ENCODE measurements around the gene FRMD3.

FRMD3 gene

GRCh38 chr9:83339435-83339834 lies 198.8 kb downstream of the FRMD3 start:
- DNase-seq: no peak

GRCh38 chr9:83336706-83337105 lies 201.5 kb downstream of the FRMD3 start:
- no peak for DNase-seq

- DNase-seq: peak in 47 of 51 donors; percentile 4 to 79 (median 43)
Observed at GRCh38 chr9:83334320-83334719, 203.9 kb downstream of the FRMD3 start.

GRCh38 chr9:83330207-83331196 lies 207.7 kb downstream of the FRMD3 start:
- no peak for DNase-seq

- DNase-seq: no peak
Observed at GRCh38 chr9:83327750-83328622, 210.2 kb downstream of the FRMD3 start.

- no peak for DNase-seq
Observed at GRCh38 chr9:83327323-83327722, 210.9 kb downstream of the FRMD3 start.

GRCh38 chr9:83323148-83323547 lies 215.1 kb downstream of the FRMD3 start:
- no peak for DNase-seq

- DNase-seq: no peak
Observed at GRCh38 chr9:83322438-83322837, 215.8 kb downstream of the FRMD3 start.

- no peak for DNase-seq
Observed at GRCh38 chr9:83317244-83317643, 221.0 kb downstream of the FRMD3 start.

- no peak for DNase-seq
Observed at GRCh38 chr9:83315649-83316048, 222.6 kb downstream of the FRMD3 start.

GRCh38 chr9:83313781-83314180 lies 224.4 kb downstream of the FRMD3 start:
- no peak for DNase-seq

- DNase-seq: no peak
Observed at GRCh38 chr9:83312537-83312936, 225.7 kb downstream of the FRMD3 start.

GRCh38 chr9:83307066-83307724 lies 231.0 kb downstream of the FRMD3 start:
- DNase-seq: no peak

- DNase-seq: peak in 44 of 51 donors; percentile 6 to 86 (median 62)
Observed at GRCh38 chr9:83304686-83305085, 233.5 kb downstream of the FRMD3 start.

GRCh38 chr9:83299571-83299970 lies 238.6 kb downstream of the FRMD3 start:
- DNase-seq: peak in 12 of 51 donors; percentile 3 to 68 (median 22)

- DNase-seq: no peak
Observed at GRCh38 chr9:83299094-83299493, 239.1 kb downstream of the FRMD3 start.

GRCh38 chr9:83296123-83296522 lies 242.1 kb downstream of the FRMD3 start:
- no peak for DNase-seq

GRCh38 chr9:83294816-83295215 lies 243.4 kb downstream of the FRMD3 start:
- DNase-seq: no peak

- DNase-seq: no peak
Observed at GRCh38 chr9:83291196-83291595, 247.0 kb downstream of the FRMD3 start.

- no peak for DNase-seq
Observed at GRCh38 chr9:83290692-83291091, 247.5 kb downstream of the FRMD3 start.

GRCh38 chr9:83287021-83287420 lies 251.2 kb downstream of the FRMD3 start:
- DNase-seq: no peak
